K562 (cell line): ENCODE results near the gene AARS1. TPM values are rescaled to one million over a fixed set of nuclear protein-coding genes. Genes with fewer than 3 reads are reported as not detected.

Experiments used
- ATAC-seq: fragments of 200-7000 bp; cut with Tn5 transposase; 3 replicates; pipeline ENCODE4 v1.9.1; 2020; ENCODE audit warnings: moderate library complexity
- BruUV-seq: library from RNA; stranded (reverse); fragments of 400-500 nt; replicated peaks from 2 replicates; lab custom pipeline; 2021; lab: Mats Ljungman, UMichigan
- CTCF ChIA-PET: fragments of 300-600 bp; formaldehyde crosslinking; extraction: SDS; loops from one replicate; lab custom pipeline; 2021; ENCODE audit warnings: low intra/inter-chr PET ratio; lab: Yijun Ruan, JAX
- POLR2A ChIA-PET: fragments of 300-600, 350-650 bp; sonication (Branson Sonifier 250); formaldehyde crosslinking; extraction: SDS; loops from one replicate; lab custom pipeline; 2021; ENCODE audit warnings: antibody characterized with exemption, inconsistent platforms; lab: Yijun Ruan, JAX
- DNase-seq, 4 experiments: peaks; one replicate each; pipeline versions ENCODE4 v3.0.0 to v3.0.0-alpha.2; 2011 to 2018; ENCODE audit warnings: low spot score in 3 of 4, mixed read lengths in 3 of 4; ENCODE audit errors: extremely low read depth in 1 of 4
- FAIRE-seq: peaks from 2 replicates; lab custom pipeline; 2011; peaks lifted over from hg19 to GRCh38; lab: Jason Lieb, UNC
- H2AFZ ChIP-seq: 2 replicates; pipeline ENCODE4 v1.6.0; 2011; ENCODE audit warnings: low read depth, low read length, control low read depth, inconsistent platforms
- H3K27ac ChIP-seq: fragments of 200-600 bp; 3 replicates; pipeline ENCODE4 v1.8.0; 2011; ENCODE audit warnings: low read depth, mild to moderate bottlenecking, control low read depth, inconsistent platforms, low read length, moderate library complexity, mixed read lengths; ENCODE audit errors: extremely low read depth
- H3K27me3 ChIP-seq, 2 experiments: fragments of 300-600 bp in 1 of 2; 2 replicates in 1 of 2; 3 replicates in 1 of 2; pipeline versions ENCODE4 v1.6.0 to v1.8.0; 2011; ENCODE audit warnings: inconsistent platforms in 2 of 2, low read length in 2 of 2, mild to moderate bottlenecking in 1 of 2, mixed read lengths in 1 of 2, moderate library complexity in 1 of 2; ENCODE audit not compliant: control insufficient read depth in 2 of 2, insufficient read depth in 2 of 2
- H3K36me3 ChIP-seq: fragments of 300-600 bp; 3 replicates; pipeline ENCODE4 v1.8.0; 2011; ENCODE audit warnings: mild to moderate bottlenecking, low read length, inconsistent platforms; ENCODE audit not compliant: control insufficient read depth, insufficient read depth
- H3K4me1 ChIP-seq, 2 experiments: fragments of 200-600 bp in 1 of 2; replicated peaks in 1 of 2; 2 replicates in 1 of 2; 3 replicates in 1 of 2; pipeline versions ENCODE4 v1.5.1 to v1.8.0; 2011; ENCODE audit warnings: inconsistent platforms in 2 of 2, low read length in 2 of 2, mild to moderate bottlenecking in 1 of 2, mixed read lengths in 1 of 2, moderate library complexity in 1 of 2; ENCODE audit not compliant: control insufficient read depth in 2 of 2, insufficient read depth in 2 of 2
- H3K4me2 ChIP-seq: 2 replicates; pipeline ENCODE4 v1.6.1; 2011; ENCODE audit warnings: low read length, control low read depth, inconsistent platforms, mixed read lengths; ENCODE audit not compliant: insufficient read depth
- H3K4me3 ChIP-seq: fragments of 200-600 bp; sonication (generic), shearing (Covaris generic); 2 replicates; pipeline ENCODE4 v1.5.1; 2016; ENCODE audit warnings: control low read depth, inconsistent platforms
- H3K79me2 ChIP-seq: fragments of 200-600 bp; 3 replicates; pipeline ENCODE4 v1.8.0; 2011; ENCODE audit warnings: low read length, inconsistent platforms; ENCODE audit not compliant: control insufficient read depth, insufficient read depth
- H3K9ac ChIP-seq, 2 experiments: 2 replicates each; pipeline versions ENCODE4 v1.6.0 to v1.6.1; 2011; ENCODE audit warnings: low read depth in 2 of 2, low read length in 2 of 2, control low read depth in 1 of 2, inconsistent platforms in 1 of 2, mild to moderate bottlenecking in 1 of 2, mixed read lengths in 1 of 2; ENCODE audit not compliant: insufficient read depth in 1 of 2
- H3K9me1 ChIP-seq: one replicate; pipeline ENCODE4 v1.6.0; 2011; ENCODE audit warnings: inconsistent platforms, mild to moderate bottlenecking, low read length, moderate library complexity; ENCODE audit not compliant: control insufficient read depth, insufficient read depth
- H3K9me3 ChIP-seq: replicated peaks from 2 replicates; pipeline ENCODE4 v1.5.1; 2011; ENCODE audit warnings: low read depth, low read length, inconsistent platforms; ENCODE audit not compliant: control insufficient read depth, insufficient read depth
- H4K20me1 ChIP-seq: replicated peaks from 2 replicates; pipeline ENCODE4 v1.6.1; 2011; ENCODE audit warnings: low read length, inconsistent platforms, mixed read lengths; ENCODE audit not compliant: control insufficient read depth, insufficient read depth
- GABPB1 ChIP-seq: sonication (generic); formaldehyde crosslinking; IDR thresholded peaks from 2 replicates; pipeline ENCODE4 v1.8.0; 2022; ENCODE audit warnings: mild to moderate bottlenecking, missing genetic modification reagents
- POLR2AphosphoS2 ChIP-seq: IDR thresholded peaks from 2 replicates; pipeline ENCODE4 v1.6.1; 2012; ENCODE audit warnings: low read length, improper control_type of control experiment
- POLR2G ChIP-seq: fragments of 200-400 bp; formaldehyde crosslinking; IDR thresholded peaks from 2 replicates; pipeline ENCODE4 v1.6.1; 2017; ENCODE audit warnings: low read depth, mild to moderate bottlenecking, antibody characterized with exemption, low read length, moderate library complexity
- RBFOX2 ChIP-seq: fragments of 200-400 bp; formaldehyde crosslinking; IDR thresholded peaks from 2 replicates; pipeline ENCODE4 v1.6.1; 2017; ENCODE audit warnings: low read depth, mild to moderate bottlenecking, low read length, moderate library complexity
- SMC3 ChIP-seq: conservative IDR thresholded peaks from 2 replicates; pipeline ENCODE4 v1.6.1; 2011; ENCODE audit warnings: low read depth, low read length, improper control_type of control experiment; ENCODE audit not compliant: insufficient read depth
- STAT5A ChIP-seq: IDR thresholded peaks from 2 replicates; pipeline ENCODE4 v1.6.1; 2012; ENCODE audit warnings: low read length, inconsistent platforms, borderline replicate concordance
- ZSCAN29 ChIP-seq: fragments of 450-650 bp; IDR thresholded peaks from 2 replicates; pipeline ENCODE4 v1.6.1; 2017
- WGBS: fragments of 100-300 bp; shearing (Covaris generic); methylation state at CpG from one replicate; pipeline ENCODE4 v1.1.6; 2016; ENCODE audit warnings: low coverage, mixed read lengths; ENCODE audit not compliant: insufficient coverage; ENCODE audit errors: missing lambda C conversion rate; 5-methylcytosine and 5-hydroxymethylcytosine counted together
- in situ Hi-C: fragments of 300-500 bp; cut with MboI; formaldehyde crosslinking; loops from 4 replicates; pipeline ENCODE4 v1.15.0; 2018; ENCODE audit warnings: inconsistent platforms, mixed read lengths
- intact Hi-C: fragments of 100-400 bp; cut with micrococcal nuclease; formaldehyde crosslinking; loops from 2 replicates; pipeline ENCODE4 v1.14.2; 2022
- polyA plus RNA-seq, 8 experiments: library from polyadenylated mRNA; depleted of rRNA in 4 of 8; stranded (reverse) in 5 of 8; unstranded in 3 of 8; fragments of >200 nt; fragmentation: Nextera tagmentation in 2 of 8; fragmentation: Illumina TruSeq in 1 of 8; extraction: Ambion mirVana in 2 of 8; extraction: Trizol in 1 of 8; gene quantifications; 2 replicates each; pipeline versions ENCODE4 v1.2.1 to v1.2.3, GENCODE V29; 2011 to 2014; ENCODE audit warnings: inconsistent platforms in 1 of 8, missing spikeins in 1 of 8
- total RNA-seq, 7 experiments: library from RNA; depleted of rRNA in 6 of 7; stranded (reverse); fragments of >200 nt in 6 of 7; fragmentation: Illumina TruSeq in 2 of 7; extraction: Trizol in 2 of 7; gene quantifications; 2 replicates each; pipeline versions ENCODE4 v1.2.1 to v1.2.3, GENCODE V29; 2011 to 2021; ENCODE audit warnings: low replicate concordance in 1 of 7
- TF ChIP-seq, protein P1 (sequence below): sonication (generic); formaldehyde crosslinking; IDR thresholded peaks from 2 replicates; pipeline ENCODE4 v1.8.1; 2023; ENCODE audit warnings: mild to moderate bottlenecking, missing genetic modification reagents
- TF ChIP-seq, protein P2 (sequence below): fragments of 250-450 bp; sonication (Bioruptor Pico); IDR thresholded peaks from 2 replicates; pipeline ENCODE4 v1.9.0; 2021; ENCODE audit warnings: mild to moderate bottlenecking, inconsistent platforms
- TF ChIP-seq, protein P3 (sequence below): fragments of 250-450 bp; sonication (Bioruptor Pico); IDR thresholded peaks from 2 replicates; pipeline ENCODE4 v1.4.0; 2020

The AARS1 gene
- total and polyA plus RNA-seq, 9 of the 15 experiments (the other 6 are each of a cell fraction or from before 2014, with no cell fraction given) = 50.1 to 235 (median 174) TPM

- TF ChIP-seq, protein P1, sequence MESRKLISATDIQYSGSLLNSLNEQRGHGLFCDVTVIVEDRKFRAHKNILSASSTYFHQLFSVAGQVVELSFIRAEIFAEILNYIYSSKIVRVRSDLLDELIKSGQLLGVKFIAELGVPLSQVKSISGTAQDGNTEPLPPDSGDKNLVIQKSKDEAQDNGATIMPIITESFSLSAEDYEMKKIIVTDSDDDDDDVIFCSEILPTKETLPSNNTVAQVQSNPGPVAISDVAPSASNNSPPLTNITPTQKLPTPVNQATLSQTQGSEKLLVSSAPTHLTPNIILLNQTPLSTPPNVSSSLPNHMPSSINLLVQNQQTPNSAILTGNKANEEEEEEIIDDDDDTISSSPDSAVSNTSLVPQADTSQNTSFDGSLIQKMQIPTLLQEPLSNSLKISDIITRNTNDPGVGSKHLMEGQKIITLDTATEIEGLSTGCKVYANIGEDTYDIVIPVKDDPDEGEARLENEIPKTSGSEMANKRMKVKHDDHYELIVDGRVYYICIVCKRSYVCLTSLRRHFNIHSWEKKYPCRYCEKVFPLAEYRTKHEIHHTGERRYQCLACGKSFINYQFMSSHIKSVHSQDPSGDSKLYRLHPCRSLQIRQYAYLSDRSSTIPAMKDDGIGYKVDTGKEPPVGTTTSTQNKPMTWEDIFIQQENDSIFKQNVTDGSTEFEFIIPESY = no peak
These were observed 30.4 kb downstream of the AARS1 start (continued) for GRCh38 chr16:70258946-70259345.

- Histone ChIP-seq H3K36me3 (peaks cover 93% of the 10 kb centered on the region), H3K4me2 (no peak overlapping the region), H3K4me3 (no peak overlapping the region), H3K27me3 (no peaks in the 10 kb centered on the region), H3K4me1 (peaks cover 0 to 5% of the 10 kb centered on the region in 2 experiments; a peak in 1 of 5 replicates), H3K79me2 (peaks cover 2% of the 10 kb centered on the region; the same call in 1 of the 3 replicates), H3K9ac (peak overlapping the region in 1 of 2 experiments; percentile 68; a peak in 1 of 4 replicates), H3K9me3 (no peaks in the 10 kb centered on the region), H4K20me1 (peaks cover 25% of the 10 kb centered on the region), H3K9me1 (peaks cover 2% of the 10 kb centered on the region), H2AFZ (no peak overlapping the region), H3K27ac (no peak overlapping the region)
- no TSS peak for BruUV-seq
- FAIRE-seq (no peak), ATAC-seq (no peak), DNase-seq (peak in 1 of 4 experiments; percentile 4)
- POLR2A ChIA-PET = interaction anchor here (0.6 to 1.6 kb wide), 4 partner anchors 8 to 519 kb away, joined by 3 to 9 read pairs (median 4); partner anchors contain the start of gene AARS1
- intact Hi-C loops = no loop called here
- in situ Hi-C loops = no loop called here
- WGBS = 97% methylated on average over 14 of the region's 14 CpGs
- CTCF ChIA-PET = no interaction called here
- TF ChIP-seq, protein P2, sequence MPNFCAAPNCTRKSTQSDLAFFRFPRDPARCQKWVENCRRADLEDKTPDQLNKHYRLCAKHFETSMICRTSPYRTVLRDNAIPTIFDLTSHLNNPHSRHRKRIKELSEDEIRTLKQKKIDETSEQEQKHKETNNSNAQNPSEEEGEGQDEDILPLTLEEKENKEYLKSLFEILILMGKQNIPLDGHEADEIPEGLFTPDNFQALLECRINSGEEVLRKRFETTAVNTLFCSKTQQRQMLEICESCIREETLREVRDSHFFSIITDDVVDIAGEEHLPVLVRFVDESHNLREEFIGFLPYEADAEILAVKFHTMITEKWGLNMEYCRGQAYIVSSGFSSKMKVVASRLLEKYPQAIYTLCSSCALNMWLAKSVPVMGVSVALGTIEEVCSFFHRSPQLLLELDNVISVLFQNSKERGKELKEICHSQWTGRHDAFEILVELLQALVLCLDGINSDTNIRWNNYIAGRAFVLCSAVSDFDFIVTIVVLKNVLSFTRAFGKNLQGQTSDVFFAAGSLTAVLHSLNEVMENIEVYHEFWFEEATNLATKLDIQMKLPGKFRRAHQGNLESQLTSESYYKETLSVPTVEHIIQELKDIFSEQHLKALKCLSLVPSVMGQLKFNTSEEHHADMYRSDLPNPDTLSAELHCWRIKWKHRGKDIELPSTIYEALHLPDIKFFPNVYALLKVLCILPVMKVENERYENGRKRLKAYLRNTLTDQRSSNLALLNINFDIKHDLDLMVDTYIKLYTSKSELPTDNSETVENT = no peak
- TF ChIP-seq POLR2AphosphoS2 (peak; percentile 53), RBFOX2 (peak; percentile 63), GABPB1 (no peak), POLR2G (peak; percentile 68), SMC3 (no peak), ZSCAN29 (no peak), STAT5A (no peak)
- TF ChIP-seq, protein P3, sequence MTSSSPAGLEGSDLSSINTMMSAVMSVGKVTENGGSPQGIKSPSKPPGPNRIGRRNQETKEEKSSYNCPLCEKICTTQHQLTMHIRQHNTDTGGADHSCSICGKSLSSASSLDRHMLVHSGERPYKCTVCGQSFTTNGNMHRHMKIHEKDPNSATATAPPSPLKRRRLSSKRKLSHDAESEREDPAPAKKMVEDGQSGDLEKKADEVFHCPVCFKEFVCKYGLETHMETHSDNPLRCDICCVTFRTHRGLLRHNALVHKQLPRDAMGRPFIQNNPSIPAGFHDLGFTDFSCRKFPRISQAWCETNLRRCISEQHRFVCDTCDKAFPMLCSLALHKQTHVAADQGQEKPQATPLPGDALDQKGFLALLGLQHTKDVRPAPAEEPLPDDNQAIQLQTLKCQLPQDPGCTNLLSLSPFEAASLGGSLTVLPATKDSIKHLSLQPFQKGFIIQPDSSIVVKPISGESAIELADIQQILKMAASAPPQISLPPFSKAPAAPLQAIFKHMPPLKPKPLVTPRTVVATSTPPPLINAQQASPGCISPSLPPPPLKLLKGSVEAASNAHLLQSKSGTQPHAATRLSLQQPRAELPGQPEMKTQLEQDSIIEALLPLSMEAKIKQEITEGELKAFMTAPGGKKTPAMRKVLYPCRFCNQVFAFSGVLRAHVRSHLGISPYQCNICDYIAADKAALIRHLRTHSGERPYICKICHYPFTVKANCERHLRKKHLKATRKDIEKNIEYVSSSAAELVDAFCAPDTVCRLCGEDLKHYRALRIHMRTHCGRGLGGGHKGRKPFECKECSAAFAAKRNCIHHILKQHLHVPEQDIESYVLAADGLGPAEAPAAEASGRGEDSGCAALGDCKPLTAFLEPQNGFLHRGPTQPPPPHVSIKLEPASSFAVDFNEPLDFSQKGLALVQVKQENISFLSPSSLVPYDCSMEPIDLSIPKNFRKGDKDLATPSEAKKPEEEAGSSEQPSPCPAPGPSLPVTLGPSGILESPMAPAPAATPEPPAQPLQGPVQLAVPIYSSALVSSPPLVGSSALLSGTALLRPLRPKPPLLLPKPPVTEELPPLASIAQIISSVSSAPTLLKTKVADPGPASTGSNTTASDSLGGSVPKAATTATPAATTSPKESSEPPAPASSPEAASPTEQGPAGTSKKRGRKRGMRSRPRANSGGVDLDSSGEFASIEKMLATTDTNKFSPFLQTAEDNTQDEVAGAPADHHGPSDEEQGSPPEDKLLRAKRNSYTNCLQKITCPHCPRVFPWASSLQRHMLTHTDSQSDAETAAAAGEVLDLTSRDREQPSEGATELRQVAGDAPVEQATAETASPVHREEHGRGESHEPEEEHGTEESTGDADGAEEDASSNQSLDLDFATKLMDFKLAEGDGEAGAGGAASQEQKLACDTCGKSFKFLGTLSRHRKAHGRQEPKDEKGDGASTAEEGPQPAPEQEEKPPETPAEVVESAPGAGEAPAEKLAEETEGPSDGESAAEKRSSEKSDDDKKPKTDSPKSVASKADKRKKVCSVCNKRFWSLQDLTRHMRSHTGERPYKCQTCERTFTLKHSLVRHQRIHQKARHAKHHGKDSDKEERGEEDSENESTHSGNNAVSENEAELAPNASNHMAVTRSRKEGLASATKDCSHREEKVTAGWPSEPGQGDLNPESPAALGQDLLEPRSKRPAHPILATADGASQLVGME (CRISPR knock-in tag) = no peak
These were observed 31.2 kb downstream of the AARS1 start for GRCh38 chr16:70258065-70258464.
